Peyer's patch (tissue), 4 donors: ENCODE results near the gene SRD5A2.

Experiments used
- CTCF ChIP-seq, 6 experiments: fragments of 450-650 bp in 4 of 6; fragments of 200-600 bp in 2 of 6; sonication (generic) in 1 of 6; IDR thresholded peaks; one replicate each; pipeline ENCODE4 v1.5.1; 2017 to 2019; ENCODE audit warnings: antibody characterized with exemption in 6 of 6, mild to moderate bottlenecking in 3 of 6, moderate library complexity in 1 of 6
- POLR2A ChIP-seq, 2 donors: fragments of 450-650 bp; IDR thresholded peaks; one replicate each; pipeline ENCODE4 v1.5.1; 2017; ENCODE audit warnings: antibody characterized with exemption in 2 of 2, mild to moderate bottlenecking in 2 of 2, moderate library complexity in 2 of 2

- no peak for TF ChIP-seq CTCF (IDR thresholded peaks at IDR 0.05)
- TF ChIP-seq POLR2A (IDR thresholded peaks at IDR 0.05) = no peak
These were observed 13.1 kb downstream of the SRD5A2 start for GRCh38 chr2:31567679-31568078.
